GM10266 (cell line): ENCODE measurements around the gene RANBP3.
"Not testable (repeated sequence)": the region's sequence is repeated elsewhere in the genome, so short reads cannot be mapped to it uniquely, and the experiment has no call there.

Experiments
- DNase-seq: peaks from one replicate; pipeline ENCODE4 v3.0.0; 2012; ENCODE audit errors: extremely low spot score
- CTCF ChIP-seq: IDR thresholded peaks from 2 replicates; pipeline ENCODE4 v1.5.1; 2012; ENCODE audit warnings: mild to moderate bottlenecking, low read depth; ENCODE audit not compliant: control insufficient read depth, insufficient read depth; ENCODE audit errors: missing control alignments

The RANBP3 gene

GRCh38 chr19:6014551-6015135 is 36.7 kb upstream of the RANBP3 start:
- no peak for TF ChIP-seq CTCF
- no peak for DNase-seq

- DNase-seq, result no peak
- TF ChIP-seq CTCF, result no peak
Observed at GRCh38 chr19:6012426-6013170, 34.7 kb upstream of the RANBP3 start.

GRCh38 chr19:6011794-6012193 is 33.9 kb upstream of the RANBP3 start:
- no peak for TF ChIP-seq CTCF
- DNase-seq, result no peak

- TF ChIP-seq CTCF, result no peak
- no peak for DNase-seq
Observed at GRCh38 chr19:6011206-6011605, 33.3 kb upstream of the RANBP3 start.

- no peak for DNase-seq
- no peak for TF ChIP-seq CTCF
Observed at GRCh38 chr19:6010107-6010506, 32.2 kb upstream of the RANBP3 start.

- TF ChIP-seq CTCF, result no peak
- DNase-seq, result no peak
Observed at GRCh38 chr19:6007866-6008265, 29.9 kb upstream of the RANBP3 start.

- no peak for TF ChIP-seq CTCF
- DNase-seq, result no peak
Observed at GRCh38 chr19:6006896-6007295, 29.0 kb upstream of the RANBP3 start.

- DNase-seq, result not testable (repeated sequence)
Observed at GRCh38 chr19:6006070-6006446, 28.1 kb upstream of the RANBP3 start.
